ENCODE data around the gene EXO5. TPM values are rescaled to one million over a fixed set of nuclear protein-coding genes. Genes with fewer than 3 reads are reported as not detected.
"Not testable (repeated sequence)": the region's sequence is repeated elsewhere in the genome, so short reads cannot be mapped to it uniquely, and the experiment has no call there.

EXO5 gene
- polyA plus RNA-seq, 3 donors = 10.5 to 14.6 (median 13.4) TPM

DNA sequence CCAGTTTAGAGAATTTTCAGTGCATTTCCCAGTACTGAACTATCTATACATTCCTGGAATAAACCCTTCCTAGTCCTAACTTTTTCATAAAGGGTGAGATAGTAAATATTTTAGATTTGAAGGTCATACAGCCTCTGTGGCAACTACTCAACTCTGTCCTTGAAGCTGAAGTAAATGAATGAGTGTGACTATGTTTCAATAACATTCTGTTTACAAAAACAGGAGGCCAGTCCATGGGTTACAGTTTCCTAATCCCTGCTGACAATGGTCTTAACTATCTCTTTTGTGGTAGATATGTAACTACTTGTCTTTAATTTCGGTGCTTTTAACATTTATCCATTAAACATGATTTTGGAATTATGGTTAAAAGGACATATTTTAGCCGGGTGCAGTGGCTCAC lies 27.2 kb downstream of the EXO5 start:
- no peak for DNase-seq

DNA sequence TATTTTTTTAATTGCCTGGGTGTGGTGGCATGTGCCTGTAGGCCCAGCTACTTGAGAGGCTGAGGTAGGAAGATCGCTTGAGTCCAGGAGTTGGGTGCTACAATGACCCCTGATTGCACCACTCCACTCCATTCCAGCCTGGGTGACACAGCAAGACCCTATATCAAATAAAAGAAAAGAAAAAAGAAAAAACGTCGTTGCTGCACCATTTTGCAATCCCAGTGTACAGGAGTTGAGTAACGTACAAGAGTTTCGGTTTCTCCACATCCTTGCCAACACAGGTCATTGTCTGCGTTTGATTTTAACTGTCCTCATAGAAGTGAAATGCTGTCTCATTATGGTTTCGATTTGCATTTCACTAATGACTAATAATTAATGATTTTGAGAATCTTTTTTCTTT lies 30.8 kb downstream of the EXO5 start:
- no peak for DNase-seq

DNA sequence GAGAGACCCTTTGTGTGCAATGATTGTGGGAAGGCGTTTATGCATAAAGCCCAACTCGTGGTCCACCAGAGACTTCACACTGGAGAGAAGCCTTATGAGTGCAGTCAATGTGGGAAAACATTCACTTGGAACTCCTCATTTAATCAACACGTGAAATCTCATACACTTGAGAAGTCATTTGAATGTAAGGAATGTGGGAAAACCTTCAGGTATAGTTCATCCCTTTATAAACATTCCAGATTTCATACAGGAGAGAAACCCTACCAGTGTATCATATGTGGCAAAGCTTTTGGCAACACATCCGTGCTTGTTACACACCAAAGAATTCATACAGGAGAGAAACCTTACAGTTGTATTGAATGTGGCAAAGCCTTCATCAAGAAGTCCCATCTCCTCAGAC lies 38.4 kb downstream of the EXO5 start:
- DNase-seq = no peak

DNA sequence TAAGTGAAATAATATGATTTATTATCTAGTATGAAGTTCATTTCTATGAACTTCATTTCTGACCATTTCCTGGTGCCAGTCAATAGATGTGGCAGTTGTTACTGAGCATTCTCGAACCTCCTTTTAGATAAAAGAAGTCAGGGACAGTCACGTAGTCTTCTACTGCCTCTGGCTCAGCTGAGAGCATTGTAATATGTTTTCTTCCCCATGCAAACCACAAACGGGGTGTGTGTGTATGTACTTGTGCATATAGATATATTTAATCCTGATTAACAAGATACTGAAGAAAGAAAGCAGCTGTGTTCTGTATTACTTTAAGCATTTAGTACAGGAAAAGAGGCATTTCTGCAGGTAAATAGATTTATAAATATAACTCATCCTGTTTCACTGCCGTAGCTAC lies 44.5 kb downstream of the EXO5 start:
- DNase-seq = no peak

DNA sequence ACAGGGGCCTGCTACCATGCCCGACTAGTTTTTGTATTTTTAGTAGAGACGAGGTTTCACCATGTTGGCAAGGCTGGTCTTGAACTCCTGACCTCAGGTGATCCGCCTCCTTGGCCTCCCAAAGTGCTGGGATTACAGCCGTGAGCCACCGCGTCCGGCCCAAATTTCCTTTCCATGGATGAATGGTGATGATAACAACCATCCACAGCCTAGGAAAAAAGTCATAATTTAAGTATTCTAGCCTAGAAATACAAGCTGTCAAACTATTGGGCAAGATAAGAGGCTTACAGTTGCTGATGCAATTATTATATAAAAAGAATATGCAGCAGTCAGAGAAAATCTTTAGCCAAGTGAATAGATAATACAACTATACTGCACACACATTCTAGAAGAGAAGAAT lies 46.2 kb downstream of the EXO5 start:
- not testable (repeated sequence) for DNase-seq

DNA sequence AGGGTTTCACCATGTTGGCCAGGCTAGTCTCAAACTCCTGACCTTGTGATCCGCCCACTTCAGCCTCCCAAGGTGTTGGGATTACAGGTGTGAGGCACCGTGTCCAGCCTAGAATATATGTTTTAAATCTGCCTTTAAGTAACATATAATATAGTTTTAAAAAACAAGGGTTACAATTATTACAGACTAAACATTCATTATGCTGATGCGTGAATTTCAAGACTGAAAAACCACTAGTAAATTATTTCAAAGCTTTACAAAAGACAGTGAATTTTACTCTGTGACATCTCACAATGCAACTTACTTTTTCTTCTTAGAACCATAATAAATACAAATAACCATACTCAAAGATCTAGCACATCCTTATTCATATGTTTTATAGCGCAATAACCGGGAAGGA lies 47.6 kb downstream of the EXO5 start:
- DNase-seq = no peak

DNA sequence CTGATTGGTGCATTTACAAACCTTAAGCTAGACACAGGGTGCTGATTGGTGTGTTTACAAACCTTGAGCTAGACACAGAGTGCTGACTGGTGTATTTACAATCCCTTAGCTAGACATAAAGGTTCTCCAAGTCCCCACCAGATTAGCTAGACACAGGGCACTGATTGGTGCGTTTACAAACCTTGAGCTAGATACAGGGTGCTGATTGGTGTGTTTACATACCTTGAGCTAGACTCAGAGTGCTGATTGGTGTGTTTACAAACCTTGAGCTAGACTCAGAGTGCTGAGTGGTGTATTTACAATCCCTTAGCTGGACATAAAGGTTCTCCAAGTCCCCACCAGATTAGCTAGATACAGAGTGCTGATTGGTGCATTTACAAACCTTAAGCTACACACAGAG lies 49.7 kb downstream of the EXO5 start:
- not testable (repeated sequence) for DNase-seq

DNA sequence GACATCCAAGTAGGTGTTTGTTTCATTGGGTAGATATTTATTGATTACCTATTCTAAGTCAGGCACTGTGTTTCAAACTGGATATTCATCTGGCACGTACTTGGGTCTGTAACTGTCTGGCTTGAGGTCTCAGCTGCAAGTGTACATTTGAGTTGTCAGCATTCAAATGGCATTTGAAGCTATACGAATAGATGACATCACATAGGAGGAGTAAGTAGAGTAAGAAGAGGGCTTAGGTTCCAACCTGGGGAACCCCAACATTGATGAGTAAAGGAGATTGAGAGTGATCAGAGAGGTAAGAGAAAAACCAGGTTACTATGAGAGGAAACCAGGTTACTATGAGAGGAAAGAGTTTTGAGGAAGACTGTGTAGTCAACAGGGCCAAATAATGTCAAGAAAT lies 53.6 kb downstream of the EXO5 start:
- no peak for DNase-seq

DNA sequence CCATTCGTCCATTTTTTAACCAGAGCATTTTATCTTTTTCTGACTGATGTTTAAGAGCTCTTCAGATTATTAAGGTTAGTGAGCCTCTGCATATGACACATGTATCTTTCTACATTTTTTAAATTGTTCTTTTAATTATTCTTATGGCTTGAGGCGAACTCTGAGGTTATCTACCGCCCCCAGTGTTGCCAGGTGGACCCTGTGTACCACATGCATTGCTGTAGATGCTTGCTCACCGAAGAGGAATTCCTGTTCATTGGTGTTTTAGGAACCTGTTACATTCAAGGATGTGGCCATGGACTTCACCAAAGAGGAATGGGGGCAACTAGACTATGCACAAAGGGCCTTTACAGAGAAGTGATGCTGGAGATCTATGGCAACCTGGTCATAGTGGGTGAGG lies 54.7 kb downstream of the EXO5 start:
- no peak for DNase-seq

DNA sequence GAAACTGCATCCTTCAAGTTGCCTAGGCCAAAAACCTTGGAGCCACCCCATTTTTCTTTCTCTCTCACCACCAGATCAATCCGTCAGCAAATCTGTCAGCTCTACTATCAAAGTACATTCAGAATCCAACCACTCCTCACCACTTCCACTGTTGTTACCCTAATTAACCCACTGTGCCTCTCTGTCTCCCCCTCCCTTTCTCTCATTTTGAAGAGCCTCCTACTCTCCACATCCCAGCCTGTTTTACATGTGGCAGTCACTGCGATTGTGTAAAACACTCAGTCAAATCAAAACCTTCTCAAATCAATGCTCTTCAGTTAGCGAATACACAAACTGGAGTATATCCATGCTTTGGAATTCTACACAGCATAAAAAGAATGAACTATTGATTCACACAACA lies 55.9 kb downstream of the EXO5 start:
- no peak for DNase-seq

DNA sequence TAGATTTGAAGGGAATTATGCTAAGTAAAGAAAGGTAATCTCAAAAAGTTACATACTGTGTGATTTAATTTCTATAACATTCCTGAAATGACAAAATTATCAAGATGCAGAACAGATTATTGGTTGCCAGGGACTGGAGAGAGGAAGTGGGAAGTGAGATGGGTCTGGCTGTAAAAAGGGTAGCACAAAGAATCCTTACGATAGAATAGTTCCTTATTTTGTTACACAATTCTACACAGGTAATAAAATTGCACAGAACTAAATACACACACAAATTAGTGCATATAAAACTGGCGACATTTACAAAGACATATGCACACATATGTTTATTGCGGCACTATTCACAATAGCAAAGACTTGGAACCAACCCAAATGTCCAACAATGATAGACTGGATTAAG lies 56.3 kb downstream of the EXO5 start:
- no peak for DNase-seq

Other genes starting within 250 kb of the EXO5 start
- gene COL9A2, start 191.5 kb upstream of the EXO5 start, polyA plus RNA-seq (ENCODE audit: insufficient read length in 3 of 3) = 10 to 100 TPM; 19.4 to 32.6 (median 31.3) TPM
- 10 to 100 TPM; 22.8 to 25.2 (median 24.9) TPM for gene SMAP2, start 135.0 kb upstream of the EXO5 start, polyA plus RNA-seq (ENCODE audit: insufficient read length in 3 of 3)
- 1 to 10 TPM; 5.1 to 5.8 (median 5.7) TPM for gene ZFP69B, start 58.3 kb upstream of the EXO5 start, polyA plus RNA-seq (ENCODE audit: insufficient read length in 3 of 3)
- gene ZFP69, start 31.5 kb upstream of the EXO5 start, polyA plus RNA-seq (ENCODE audit: insufficient read length in 3 of 3) = 10 to 100 TPM in 1 of 3 donors, 1 to 10 TPM in 2; 5.6 to 10.4 (median 7.3) TPM
- 10 to 100 TPM; 10.1 to 14.3 (median 13.6) TPM for gene ZNF684, start 22.9 kb downstream of the EXO5 start, polyA plus RNA-seq (ENCODE audit: insufficient read length in 3 of 3)
- 1 to 10 TPM; 1.9 to 2.2 (median 1.9) TPM for gene RIMS3, start 156.9 kb downstream of the EXO5 start, polyA plus RNA-seq (ENCODE audit: insufficient read length in 3 of 3)
- 100 to 1,000 TPM in 2 of 3 donors, 10 to 100 TPM in 1; 95.0 to 121 (median 116) TPM for gene NFYC, start 182.9 kb downstream of the EXO5 start, polyA plus RNA-seq (ENCODE audit: insufficient read length in 3 of 3)